Uterus (tissue), 4 donors: ENCODE results near the gene FGF9. TPM values are rescaled to one million over a fixed set of nuclear protein-coding genes. Genes with fewer than 3 reads are reported as not detected.

ENCODE experiments used
- DNase-seq, 2 donors: peaks; one replicate each; pipeline ENCODE4 v3.0.0-alpha.2; 2019 to 2020
- H3K27ac ChIP-seq, 2 donors: fragments of 200-600 bp; sonication (generic); 1 replicate in 1 of 2; 2 replicates in 1 of 2; pipeline ENCODE4 v1.5.1; 2016 to 2018
- H3K27me3 ChIP-seq, 2 donors: fragments of 200-600 bp; sonication (generic); one replicate each; pipeline ENCODE4 v1.5.1; 2018 to 2019; ENCODE audit warnings: control low read depth in 1 of 2
- H3K36me3 ChIP-seq, 2 donors: fragments of 200-600 bp; sonication (generic); one replicate each; pipeline ENCODE4 v1.5.1; 2019; ENCODE audit warnings: control low read depth in 1 of 2
- H3K4me1 ChIP-seq, 2 donors: fragments of 200-600 bp; sonication (generic); one replicate each; pipeline ENCODE4 v1.5.1; 2018 to 2019; ENCODE audit warnings: control low read depth in 1 of 2
- H3K4me3 ChIP-seq, 2 donors: fragments of 200-600 bp; sonication (generic); 1 replicate in 1 of 2; 2 replicates in 1 of 2; pipeline ENCODE4 v1.5.1; 2018 to 2019; ENCODE audit warnings: mild to moderate bottlenecking in 1 of 2
- H3K9me3 ChIP-seq, 2 donors: fragments of 200-600 bp; sonication (generic); one replicate each; pipeline ENCODE4 v1.5.1; 2019; ENCODE audit warnings: control low read depth in 1 of 2
- POLR2A ChIP-seq, 2 donors: fragments of 450-650 bp; IDR thresholded peaks; one replicate each; pipeline ENCODE4 v1.6.1; 2016; ENCODE audit warnings: antibody characterized with exemption in 2 of 2, mild to moderate bottlenecking in 1 of 2, moderate library complexity in 1 of 2
- intact Hi-C: fragments of 100-400 bp; cut with DNase I; formaldehyde crosslinking; loops from one replicate; pipeline ENCODE4 v1.15.1; 2023; ENCODE audit warnings: low total_unique reads
- total RNA-seq, 4 donors: library from RNA; depleted of rRNA in 3 of 4; stranded (reverse); fragments of >200 nt in 3 of 4; gene quantifications; one replicate each; pipeline versions ENCODE4 v1.1.0 to v1.2.4, GENCODE V29; 2014 to 2023
- TF ChIP-seq, protein P1 (sequence below), 4 experiments: fragments of 200-600 bp in 2 of 4; fragments of 450-650 bp in 2 of 4; sonication (generic) in 2 of 4; IDR thresholded peaks; one replicate each; pipeline ENCODE4 v1.5.1; 2016 to 2019; ENCODE audit warnings: antibody characterized with exemption in 4 of 4, mild to moderate bottlenecking in 2 of 4, moderate library complexity in 1 of 4
- donor health status: DM: yes; HTN: yes; CAD: no.

The FGF9 gene
- total RNA-seq, 4 donors from 2014 or later: 0.51 to 30.7 (median 0.83) TPM

DNA sequence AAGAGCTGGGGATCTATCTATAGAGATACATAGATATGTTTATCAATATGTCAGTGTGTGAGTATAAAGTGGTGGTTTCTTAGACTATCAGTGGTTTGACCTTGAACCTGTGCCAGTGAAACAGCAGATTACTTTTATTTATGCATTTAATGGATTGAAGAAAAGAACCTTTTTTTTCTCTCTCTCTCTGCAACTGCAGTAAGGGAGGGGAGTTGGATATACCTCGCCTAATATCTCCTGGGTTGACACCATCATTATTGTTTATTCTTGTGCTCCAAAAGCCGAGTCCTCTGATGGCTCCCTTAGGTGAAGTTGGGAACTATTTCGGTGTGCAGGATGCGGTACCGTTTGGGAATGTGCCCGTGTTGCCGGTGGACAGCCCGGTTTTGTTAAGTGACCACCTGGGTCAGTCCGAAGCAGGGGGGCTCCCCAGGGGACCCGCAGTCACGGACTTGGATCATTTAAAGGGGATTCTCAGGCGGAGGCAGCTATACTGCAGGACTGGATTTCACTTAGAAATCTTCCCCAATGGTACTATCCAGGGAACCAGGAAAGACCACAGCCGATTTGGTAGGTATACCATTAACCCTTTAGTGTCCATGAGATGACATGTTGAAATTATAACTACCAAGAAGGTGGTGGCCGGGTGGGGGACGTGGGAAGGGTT, 880 bp downstream of the FGF9 start:
- H3K4me1 ChIP-seq: peaks cover 0 to 8% of the 10 kb centered on the region in 2 donors
- DNase-seq: no peak
- H3K4me3 ChIP-seq: peak overlapping the region in 1 of 2 donors; percentile 63
- no peaks in the 10 kb centered on the region for H3K27me3 ChIP-seq
- no peak overlapping the region for H3K27ac ChIP-seq
- no peak for TF ChIP-seq POLR2A (IDR thresholded peaks at IDR 0.05)
- TF ChIP-seq, protein P1, sequence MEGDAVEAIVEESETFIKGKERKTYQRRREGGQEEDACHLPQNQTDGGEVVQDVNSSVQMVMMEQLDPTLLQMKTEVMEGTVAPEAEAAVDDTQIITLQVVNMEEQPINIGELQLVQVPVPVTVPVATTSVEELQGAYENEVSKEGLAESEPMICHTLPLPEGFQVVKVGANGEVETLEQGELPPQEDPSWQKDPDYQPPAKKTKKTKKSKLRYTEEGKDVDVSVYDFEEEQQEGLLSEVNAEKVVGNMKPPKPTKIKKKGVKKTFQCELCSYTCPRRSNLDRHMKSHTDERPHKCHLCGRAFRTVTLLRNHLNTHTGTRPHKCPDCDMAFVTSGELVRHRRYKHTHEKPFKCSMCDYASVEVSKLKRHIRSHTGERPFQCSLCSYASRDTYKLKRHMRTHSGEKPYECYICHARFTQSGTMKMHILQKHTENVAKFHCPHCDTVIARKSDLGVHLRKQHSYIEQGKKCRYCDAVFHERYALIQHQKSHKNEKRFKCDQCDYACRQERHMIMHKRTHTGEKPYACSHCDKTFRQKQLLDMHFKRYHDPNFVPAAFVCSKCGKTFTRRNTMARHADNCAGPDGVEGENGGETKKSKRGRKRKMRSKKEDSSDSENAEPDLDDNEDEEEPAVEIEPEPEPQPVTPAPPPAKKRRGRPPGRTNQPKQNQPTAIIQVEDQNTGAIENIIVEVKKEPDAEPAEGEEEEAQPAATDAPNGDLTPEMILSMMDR (IDR thresholded peaks at IDR 0.05): no peak
- intact Hi-C loops: no loop called here
- no peaks in the 10 kb centered on the region for H3K36me3 ChIP-seq
- no peaks in the 10 kb centered on the region for H3K9me3 ChIP-seq

DNA sequence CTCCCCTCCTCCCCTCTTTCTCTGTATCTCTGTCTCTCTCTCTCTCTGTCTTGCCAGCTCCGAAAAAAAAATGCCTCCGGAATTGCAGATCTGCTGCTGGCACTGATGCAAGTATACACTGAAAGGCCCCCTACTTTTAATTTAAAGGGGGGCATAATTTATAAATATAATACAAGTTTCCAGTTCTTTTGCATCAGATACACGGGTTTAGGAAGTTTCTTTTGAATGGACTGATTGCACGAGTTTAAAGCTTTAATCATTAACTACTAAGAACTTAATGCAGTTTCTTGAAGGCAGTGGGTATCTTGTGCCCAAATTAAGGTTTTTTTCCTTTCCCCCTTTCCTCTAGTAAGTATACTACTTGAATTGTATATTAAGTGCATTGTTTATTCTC, 1.4 kb downstream of the FGF9 start:
- no peaks in the 10 kb centered on the region for H3K36me3 ChIP-seq
- peak overlapping the region in 1 of 2 donors; percentile 63 for H3K4me3 ChIP-seq
- H3K27ac ChIP-seq: no peak overlapping the region
- DNase-seq: no peak
- TF ChIP-seq, protein P1 (IDR thresholded peaks at IDR 0.05): no peak
- TF ChIP-seq POLR2A (IDR thresholded peaks at IDR 0.05): no peak
- no peaks in the 10 kb centered on the region for H3K9me3 ChIP-seq
- intact Hi-C loops: no loop called here
- peaks cover 0 to 8% of the 10 kb centered on the region in 2 donors for H3K4me1 ChIP-seq
- no peaks in the 10 kb centered on the region for H3K27me3 ChIP-seq

DNA sequence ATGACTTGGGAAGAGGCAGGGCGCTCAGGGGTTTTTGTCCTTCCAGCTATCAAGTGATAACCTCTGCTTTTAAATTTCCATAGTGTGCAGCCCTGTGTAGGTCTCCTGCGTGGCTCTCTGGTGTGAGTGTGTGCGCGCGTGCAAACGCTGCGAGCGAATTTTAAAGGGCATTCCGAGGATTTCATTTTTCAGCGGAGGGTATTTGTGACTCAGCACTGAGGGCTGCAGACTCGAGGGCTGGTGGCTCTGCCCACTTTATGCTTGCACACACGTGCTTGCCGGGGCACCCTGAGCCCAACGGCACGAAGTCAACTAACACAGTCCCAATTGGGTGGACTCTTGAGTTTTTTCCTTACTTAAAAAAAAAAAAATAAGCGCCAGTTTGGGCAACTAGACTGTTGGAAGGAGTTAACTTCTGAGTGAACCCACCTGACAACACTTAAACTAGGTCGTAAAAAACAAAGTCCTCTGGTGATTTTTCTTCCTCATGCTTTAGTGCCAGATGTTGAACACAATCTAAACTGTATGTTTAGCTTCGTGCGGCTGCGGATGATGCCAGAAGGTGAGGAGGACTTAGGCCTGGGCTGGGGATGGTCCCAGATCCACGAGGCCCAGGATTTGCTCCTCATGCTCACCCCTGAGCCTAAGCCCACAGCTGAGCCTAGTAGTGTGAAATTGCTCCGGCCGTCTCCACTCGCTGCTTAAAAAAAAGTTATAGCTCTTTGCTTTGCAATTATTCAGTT, 2.1 kb downstream of the FGF9 start:
- Histone ChIP-seq H3K27ac (peak overlapping the region in 1 of 2 donors; percentile 14), H3K36me3 (no peaks in the 10 kb centered on the region), H3K9me3 (no peaks in the 10 kb centered on the region), H3K27me3 (no peaks in the 10 kb centered on the region), H3K4me1 (peaks cover 0 to 8% of the 10 kb centered on the region in 2 donors), H3K4me3 (peak overlapping the region; percentile 31 to 56)
- intact Hi-C loops: no loop called here
- DNase-seq: no peak
- TF ChIP-seq POLR2A (IDR thresholded peaks at IDR 0.05): no peak
- TF ChIP-seq, protein P1 (IDR thresholded peaks at IDR 0.05): no peak

DNA sequence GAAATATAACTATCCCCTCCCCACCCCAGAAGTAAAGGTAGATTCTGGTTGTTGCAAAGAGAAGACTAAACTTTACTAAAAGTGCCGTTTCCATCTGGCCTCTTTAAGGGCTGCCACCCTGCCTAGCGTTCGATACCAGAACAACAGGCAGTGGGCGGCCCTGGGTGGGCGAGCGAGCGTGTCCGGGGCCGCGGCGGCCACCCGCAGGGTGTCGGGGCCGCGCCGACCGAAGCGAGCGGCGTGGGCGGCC, 2.6 kb downstream of the FGF9 start:
- H3K4me1 ChIP-seq: peaks cover 0 to 8% of the 10 kb centered on the region in 2 donors

More for the DNA sequence above, 2.6 kb downstream of the FGF9 start:
- H3K27ac ChIP-seq: peak overlapping the region in 1 of 2 donors; percentile 14
- TF ChIP-seq POLR2A (IDR thresholded peaks at IDR 0.05): no peak
- TF ChIP-seq, protein P1 (IDR thresholded peaks at IDR 0.05): peak in 2 of 4 experiments; percentile 4 to 19
- H3K27me3 ChIP-seq: no peaks in the 10 kb centered on the region
- no peaks in the 10 kb centered on the region for H3K36me3 ChIP-seq
- no peak for DNase-seq
- H3K9me3 ChIP-seq: no peaks in the 10 kb centered on the region
- intact Hi-C loops: no loop called here
- H3K4me3 ChIP-seq: peak overlapping the region; percentile 31 to 56
